ENCODE data around the gene WDR7.

Gene WDR7

GRCh38 chr18:56937874-56938430, 286.8 kb downstream of the WDR7 start:
- no peak for DNase-seq (ENCODE audit: low read depth)

- no peak for DNase-seq (ENCODE audit: low read depth)
These were observed 294.3 kb downstream of the WDR7 start for GRCh38 chr18:56945171-56946083.

DNA sequence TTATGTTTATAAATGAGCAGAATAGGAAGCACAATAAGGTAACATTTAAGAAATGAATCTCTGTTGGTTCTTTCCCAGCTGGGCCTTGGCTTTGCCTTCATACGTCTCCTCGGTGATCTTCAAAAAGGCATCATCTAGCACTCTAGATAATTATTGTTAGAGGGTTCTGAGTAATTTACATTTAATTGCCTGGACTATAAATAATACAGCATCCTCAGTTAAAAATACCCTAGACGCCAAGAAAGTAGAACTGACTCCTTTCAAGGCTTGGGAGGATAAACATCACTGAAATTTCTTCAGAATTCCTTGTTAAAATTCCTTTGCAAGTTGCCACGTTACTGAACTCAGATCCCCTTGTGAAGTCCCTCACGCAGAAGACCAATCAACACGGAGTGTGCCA, 296.1 kb downstream of the WDR7 start:
- no peak for DNase-seq (ENCODE audit: low read depth)

GRCh38 chr18:56952026-56952425, 300.9 kb downstream of the WDR7 start:
- no peak for DNase-seq (ENCODE audit: low read depth)

DNA sequence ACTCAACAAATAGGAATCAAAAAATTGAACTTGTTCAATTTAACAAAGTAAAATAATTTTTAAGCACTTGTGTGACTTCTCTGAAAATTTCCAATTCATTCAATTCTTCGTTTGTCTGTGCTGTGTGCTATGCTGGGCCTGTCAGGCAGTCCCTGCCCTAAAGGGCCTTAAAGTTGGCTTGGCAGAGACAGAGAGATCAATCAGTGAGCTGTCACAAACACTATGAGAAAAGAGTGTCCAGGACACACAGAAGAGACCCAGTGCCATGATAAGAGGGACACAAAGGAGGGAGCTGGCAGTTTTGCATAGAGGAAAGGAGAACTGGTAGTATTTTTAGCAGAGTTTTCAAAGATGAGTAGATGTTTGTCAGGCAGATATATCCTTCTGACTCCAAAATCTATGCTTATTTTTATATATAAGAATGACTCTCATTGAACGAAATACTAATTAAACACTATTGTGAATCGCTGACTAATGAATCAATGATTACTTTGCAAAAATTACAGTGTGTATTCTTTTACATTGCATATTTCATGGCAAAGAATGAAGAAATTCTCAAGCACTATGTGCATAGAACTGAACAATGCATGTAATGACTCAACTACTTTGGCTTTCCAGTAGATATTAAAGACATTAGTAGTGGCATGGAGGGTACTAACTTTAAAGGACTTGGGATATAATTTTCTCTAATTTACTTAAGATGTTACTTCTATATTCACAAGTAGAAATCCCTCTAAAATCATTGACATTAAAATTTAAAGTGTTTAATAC, 302.5 kb downstream of the WDR7 start:
- no peak for DNase-seq (ENCODE audit: low read depth)

DNA sequence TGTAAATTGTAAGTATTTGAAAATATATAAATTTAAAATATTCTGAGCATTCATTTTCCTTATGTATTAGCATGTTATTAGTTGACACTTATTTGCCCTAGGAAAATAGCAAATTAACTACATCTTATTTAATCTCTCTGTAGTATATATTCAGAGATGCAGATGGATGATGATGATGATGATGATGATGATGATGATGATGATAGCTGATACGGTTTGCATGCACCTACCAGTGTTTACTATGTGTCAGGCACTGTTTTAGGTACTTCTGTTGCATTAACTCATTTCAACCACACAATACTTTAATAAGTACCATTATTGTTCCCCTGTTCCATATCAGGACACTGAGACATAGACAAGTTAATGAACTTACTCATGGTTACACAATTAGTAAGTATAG, 304.3 kb downstream of the WDR7 start:
- DNase-seq (ENCODE audit: low read depth) = no peak

DNA sequence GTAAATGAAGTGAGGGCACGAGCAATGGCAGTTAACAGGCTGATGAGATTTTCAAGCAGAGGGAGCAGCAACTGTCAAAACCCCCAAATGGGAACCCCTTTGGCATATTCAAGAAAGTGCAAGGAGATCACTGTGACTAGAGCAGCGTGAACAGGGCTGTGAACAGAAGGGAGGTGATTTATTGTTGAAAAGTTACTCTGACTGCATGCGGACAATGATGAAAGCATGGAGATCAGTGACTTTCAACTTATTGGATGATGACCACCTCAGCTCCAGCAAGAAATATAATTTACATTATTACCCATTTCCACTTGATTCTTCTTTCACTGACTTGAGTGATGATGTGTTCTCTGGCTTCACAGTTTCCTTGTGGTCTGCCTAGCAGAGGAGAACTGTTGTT, 308.0 kb downstream of the WDR7 start:
- DNase-seq (ENCODE audit: low read depth) = no peak

DNA sequence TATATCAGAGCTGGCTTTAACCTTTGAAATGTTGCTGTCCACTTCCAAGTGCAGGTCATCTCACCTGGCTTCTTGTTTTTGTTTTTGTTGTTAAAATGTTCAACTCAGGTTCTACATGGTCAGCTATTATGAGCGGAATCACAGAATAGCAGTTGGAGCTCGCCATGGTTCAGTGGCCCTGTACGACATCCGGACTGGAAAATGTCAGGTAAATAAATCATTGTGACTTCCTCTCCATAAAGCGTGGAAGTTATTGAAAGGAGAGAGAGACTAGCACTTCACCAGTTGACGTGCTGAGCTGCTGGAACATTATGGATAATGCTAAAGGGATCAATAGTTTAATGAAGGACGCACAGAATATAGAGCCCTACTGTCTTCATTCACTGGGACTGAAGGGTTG, 311.2 kb downstream of the WDR7 start:
- DNase-seq (ENCODE audit: low read depth) = no peak

- DNase-seq (ENCODE audit: low read depth) = no peak
These were observed 315.9 kb downstream of the WDR7 start for GRCh38 chr18:56967035-56967434.

DNA sequence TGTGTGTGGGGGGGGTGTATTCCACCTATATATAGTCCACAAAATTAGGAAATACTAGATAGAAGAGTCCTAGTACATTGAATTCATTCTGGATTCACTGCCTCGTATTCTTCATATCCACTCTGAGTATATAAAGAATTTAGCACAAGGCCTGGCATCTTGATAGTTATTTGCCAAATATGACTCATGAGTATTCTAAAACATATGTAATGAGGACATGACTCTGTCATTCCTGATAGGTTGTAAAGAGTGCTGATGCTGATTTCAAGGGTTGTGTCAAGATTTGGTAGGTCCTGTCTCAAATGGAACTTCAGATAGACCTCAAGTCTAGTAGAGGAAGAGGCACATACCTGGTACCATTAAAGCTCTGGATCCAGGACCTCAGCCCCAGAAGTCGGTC, 322.3 kb downstream of the WDR7 start:
- DNase-seq (ENCODE audit: low read depth) = no peak

GRCh38 chr18:56974141-56974540, 323.0 kb downstream of the WDR7 start:
- no peak for DNase-seq (ENCODE audit: low read depth)

GRCh38 chr18:56975276-56975675, 324.1 kb downstream of the WDR7 start:
- no peak for DNase-seq (ENCODE audit: low read depth)

DNA sequence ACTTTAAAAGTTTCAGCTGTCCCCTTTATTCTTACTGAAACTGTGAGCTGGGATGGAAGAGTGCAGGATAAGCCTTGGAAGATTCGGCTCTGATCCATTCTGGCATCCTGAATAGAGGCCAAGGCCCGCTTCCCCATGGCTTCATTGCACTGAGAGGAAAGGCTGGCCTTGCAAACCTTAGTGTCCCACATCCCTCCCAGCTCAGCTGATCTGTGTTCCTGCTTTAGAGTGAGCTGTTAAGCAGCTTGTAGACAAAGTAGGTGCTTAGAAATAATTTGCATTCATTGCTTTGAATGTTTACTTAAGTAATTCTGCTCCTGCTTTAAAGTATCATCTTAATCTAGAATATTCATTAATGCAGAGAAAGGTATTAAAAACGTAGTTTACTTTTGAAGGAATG, 326.1 kb downstream of the WDR7 start:
- DNase-seq (ENCODE audit: low read depth) = no peak

GRCh38 chr18:56977771-56978170, 326.6 kb downstream of the WDR7 start:
- no peak for DNase-seq (ENCODE audit: low read depth)

DNA sequence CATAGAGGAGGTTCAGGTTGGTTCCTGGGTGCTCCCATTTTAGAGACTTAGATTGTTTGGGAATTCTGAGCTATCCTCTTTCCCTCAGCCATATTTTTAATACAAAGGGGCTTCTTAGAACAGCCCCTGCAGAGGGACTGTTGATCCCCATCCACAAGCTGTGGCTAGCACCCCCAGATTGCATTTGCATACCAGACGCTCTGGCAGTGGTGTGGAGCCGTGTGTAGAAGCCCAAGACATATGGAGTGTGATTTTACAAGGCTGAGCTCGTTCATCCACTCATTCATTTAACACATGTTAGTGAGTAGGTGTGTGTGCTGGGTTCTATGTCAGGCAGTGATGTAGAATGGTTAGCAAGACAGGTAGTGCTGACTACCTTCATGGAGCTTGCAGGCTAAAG, 329.0 kb downstream of the WDR7 start:
- no peak for DNase-seq (ENCODE audit: low read depth)

- no peak for DNase-seq (ENCODE audit: low read depth)
These were observed 331.6 kb downstream of the WDR7 start for GRCh38 chr18:56982766-56983165.

GRCh38 chr18:56983275-56983992, 332.3 kb downstream of the WDR7 start:
- DNase-seq (ENCODE audit: low read depth) = no peak

GRCh38 chr18:56984731-56985130, 333.6 kb downstream of the WDR7 start:
- no peak for DNase-seq (ENCODE audit: low read depth)

GRCh38 chr18:56986829-56987228, 335.7 kb downstream of the WDR7 start:
- no peak for DNase-seq (ENCODE audit: low read depth)

DNA sequence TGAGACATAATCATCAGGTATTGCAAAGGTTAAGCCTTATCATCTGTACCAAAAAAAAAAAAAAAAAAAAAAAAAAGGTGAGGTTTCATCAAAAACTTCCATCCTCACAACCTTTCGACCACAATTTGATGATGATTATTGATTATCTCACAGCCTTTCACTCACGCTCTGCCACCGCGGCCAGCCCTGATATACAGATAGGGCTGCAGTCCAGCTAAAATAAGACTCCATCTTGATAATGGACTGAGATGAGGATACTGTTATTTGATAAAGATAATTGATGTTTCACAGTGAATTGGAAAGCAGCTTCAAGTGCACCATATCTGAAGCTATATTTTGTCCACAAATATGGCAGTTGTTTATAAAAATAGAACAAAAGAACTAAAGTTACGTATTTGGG, 336.1 kb downstream of the WDR7 start:
- DNase-seq (ENCODE audit: low read depth) = no peak

DNA sequence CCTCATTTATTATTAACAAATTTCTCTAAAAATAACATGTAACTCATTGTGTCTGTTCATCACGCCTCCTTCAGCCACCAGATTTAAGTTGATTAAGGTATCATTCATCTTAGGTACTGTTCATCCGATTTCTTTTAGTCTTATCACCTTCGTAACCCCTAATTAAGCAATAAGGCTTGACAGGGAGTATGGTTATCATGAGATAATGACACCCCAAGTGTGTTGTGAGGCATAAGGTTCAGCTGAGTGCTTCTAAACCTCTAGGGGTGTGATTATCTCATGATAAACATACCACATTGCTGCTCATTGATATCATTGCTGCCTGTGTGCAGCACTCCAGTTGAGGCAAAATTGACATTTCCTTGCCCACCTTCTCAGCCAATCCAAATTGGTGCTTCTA, 336.9 kb downstream of the WDR7 start:
- no peak for DNase-seq (ENCODE audit: low read depth)

- DNase-seq (ENCODE audit: low read depth) = no peak
These were observed 339.5 kb downstream of the WDR7 start for GRCh38 chr18:56990678-56991077.
